ENCODE data around the gene CRELD1.
"Not testable (repeated sequence)": the region's sequence is repeated elsewhere in the genome, so short reads cannot be mapped to it uniquely, and the experiment has no call there.

CRELD1 gene

GRCh38 chr3:9933561-9934234, at the start of gene CRELD1:
Gene CRELD1, plus strand, starts transcription at chr3:9933834. Its CDS starts 605 bp downstream, at chr3:9934439.
- DNase-seq (ENCODE audit: low read depth, low spot score), result peak; percentile 85

- no peak for DNase-seq (ENCODE audit: low read depth, low spot score)
Observed at GRCh38 chr3:9884555-9885165, 49.0 kb upstream of the CRELD1 start.

GRCh38 chr3:9886328-9886727, 47.3 kb upstream of the CRELD1 start:
- DNase-seq (ENCODE audit: low read depth, low spot score), result no peak

- DNase-seq (ENCODE audit: low read depth, low spot score), result no peak
Observed at GRCh38 chr3:9887480-9887879, 46.2 kb upstream of the CRELD1 start.

- DNase-seq (ENCODE audit: low read depth, low spot score), result no peak
Observed at GRCh38 chr3:9888540-9888939, 45.1 kb upstream of the CRELD1 start.

- no peak for DNase-seq (ENCODE audit: low read depth, low spot score)
Observed at GRCh38 chr3:9889405-9889804, 44.2 kb upstream of the CRELD1 start.

- peak; percentile 70 for DNase-seq (ENCODE audit: low read depth, low spot score)
Observed at GRCh38 chr3:9890249-9891071, 43.2 kb upstream of the CRELD1 start, which contains the start of gene JAGN1. Gene JAGN1, plus strand, starts transcription at chr3:9890610. Its CDS starts 113 bp downstream, at chr3:9890723.

GRCh38 chr3:9891072-9891622, 42.5 kb upstream of the CRELD1 start:
- no peak for DNase-seq (ENCODE audit: low read depth, low spot score)

- DNase-seq (ENCODE audit: low read depth, low spot score), result no peak
Observed at GRCh38 chr3:9893739-9894138, 39.9 kb upstream of the CRELD1 start.

GRCh38 chr3:9895715-9896114, 37.9 kb upstream of the CRELD1 start:
- not testable (repeated sequence) for DNase-seq (ENCODE audit: low read depth, low spot score)

- not testable (repeated sequence) for DNase-seq (ENCODE audit: low read depth, low spot score)
Observed at GRCh38 chr3:9896755-9897407, 36.8 kb upstream of the CRELD1 start.

GRCh38 chr3:9897408-9898372, 35.9 kb upstream of the CRELD1 start:
- no peak for DNase-seq (ENCODE audit: low read depth, low spot score)

GRCh38 chr3:9898467-9899241, 35.0 kb upstream of the CRELD1 start:
- DNase-seq (ENCODE audit: low read depth, low spot score), result no peak

GRCh38 chr3:9899289-9899791, 34.3 kb upstream of the CRELD1 start:
- no peak for DNase-seq (ENCODE audit: low read depth, low spot score)

GRCh38 chr3:9900965-9901415, 32.6 kb upstream of the CRELD1 start:
- not testable (repeated sequence) for DNase-seq (ENCODE audit: low read depth, low spot score)

GRCh38 chr3:9901967-9902366, 31.7 kb upstream of the CRELD1 start:
- no peak for DNase-seq (ENCODE audit: low read depth, low spot score)

GRCh38 chr3:9902372-9903237, 31.0 kb upstream of the CRELD1 start, which contains the start of gene IL17RE:
Gene IL17RE, plus strand, starts transcription at chr3:9902848. Its CDS starts 85 bp downstream, at chr3:9902933.
- no peak for DNase-seq (ENCODE audit: low read depth, low spot score)

GRCh38 chr3:9903238-9903624, 30.4 kb upstream of the CRELD1 start:
- DNase-seq (ENCODE audit: low read depth, low spot score), result no peak

Measured in smooth muscle cell of the brain vasculature (primary cell).